Measurements from ENCODE around the gene DEPDC1B.

DEPDC1B gene, protein sequence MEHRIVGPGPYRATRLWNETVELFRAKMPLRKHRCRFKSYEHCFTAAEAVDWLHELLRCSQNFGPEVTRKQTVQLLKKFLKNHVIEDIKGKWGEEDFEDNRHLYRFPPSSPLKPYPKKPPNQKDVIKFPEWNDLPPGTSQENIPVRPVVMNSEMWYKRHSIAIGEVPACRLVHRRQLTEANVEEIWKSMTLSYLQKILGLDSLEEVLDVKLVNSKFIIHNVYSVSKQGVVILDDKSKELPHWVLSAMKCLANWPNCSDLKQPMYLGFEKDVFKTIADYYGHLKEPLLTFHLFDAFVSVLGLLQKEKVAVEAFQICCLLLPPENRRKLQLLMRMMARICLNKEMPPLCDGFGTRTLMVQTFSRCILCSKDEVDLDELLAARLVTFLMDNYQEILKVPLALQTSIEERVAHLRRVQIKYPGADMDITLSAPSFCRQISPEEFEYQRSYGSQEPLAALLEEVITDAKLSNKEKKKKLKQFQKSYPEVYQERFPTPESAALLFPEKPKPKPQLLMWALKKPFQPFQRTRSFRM

DNA sequence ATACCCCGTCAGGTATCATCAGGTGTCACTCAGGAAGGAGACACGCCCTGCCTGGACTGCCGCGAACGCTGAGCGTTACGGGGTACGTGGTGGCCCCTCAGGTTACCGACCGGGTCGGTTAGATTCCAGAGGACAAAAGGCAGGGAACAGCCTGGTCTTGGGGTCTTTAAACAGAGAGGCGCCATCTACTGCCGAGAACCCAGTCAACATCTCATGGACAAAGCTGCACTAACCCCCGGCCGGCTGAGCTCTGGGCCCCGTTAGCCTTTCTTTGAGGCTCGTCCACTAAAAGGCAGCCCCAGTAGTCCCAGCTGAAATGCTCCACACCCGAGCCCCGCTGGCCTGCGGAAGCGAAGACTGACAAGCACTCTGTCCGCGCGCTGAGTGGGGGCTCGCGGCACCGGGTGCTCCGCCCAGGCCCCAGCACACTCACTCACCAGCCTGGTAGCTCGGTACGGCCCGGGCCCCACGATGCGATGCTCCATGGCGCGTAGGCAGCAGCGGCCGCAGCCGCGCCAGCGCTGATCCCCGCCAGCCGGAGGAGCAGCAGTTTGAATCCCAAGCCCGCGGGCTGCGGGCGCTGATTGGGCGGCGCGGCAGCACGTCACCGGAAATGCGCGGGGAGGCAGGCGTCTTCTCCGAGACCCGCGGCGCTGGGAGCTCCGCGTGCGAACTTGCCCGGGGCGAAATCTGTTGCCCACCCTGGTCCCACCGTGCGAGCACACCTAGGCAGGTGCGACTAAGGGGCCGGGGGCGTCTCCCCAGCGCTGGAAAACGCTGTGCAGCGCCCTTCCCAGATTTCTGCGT, at the start of gene DEPDC1B:
Gene DEPDC1B (minus strand): TSS at position 558 of the 807 bp plus-strand sequence. CDS start 73 bp downstream, at position 485.
- TF ChIP-seq, protein P1, sequence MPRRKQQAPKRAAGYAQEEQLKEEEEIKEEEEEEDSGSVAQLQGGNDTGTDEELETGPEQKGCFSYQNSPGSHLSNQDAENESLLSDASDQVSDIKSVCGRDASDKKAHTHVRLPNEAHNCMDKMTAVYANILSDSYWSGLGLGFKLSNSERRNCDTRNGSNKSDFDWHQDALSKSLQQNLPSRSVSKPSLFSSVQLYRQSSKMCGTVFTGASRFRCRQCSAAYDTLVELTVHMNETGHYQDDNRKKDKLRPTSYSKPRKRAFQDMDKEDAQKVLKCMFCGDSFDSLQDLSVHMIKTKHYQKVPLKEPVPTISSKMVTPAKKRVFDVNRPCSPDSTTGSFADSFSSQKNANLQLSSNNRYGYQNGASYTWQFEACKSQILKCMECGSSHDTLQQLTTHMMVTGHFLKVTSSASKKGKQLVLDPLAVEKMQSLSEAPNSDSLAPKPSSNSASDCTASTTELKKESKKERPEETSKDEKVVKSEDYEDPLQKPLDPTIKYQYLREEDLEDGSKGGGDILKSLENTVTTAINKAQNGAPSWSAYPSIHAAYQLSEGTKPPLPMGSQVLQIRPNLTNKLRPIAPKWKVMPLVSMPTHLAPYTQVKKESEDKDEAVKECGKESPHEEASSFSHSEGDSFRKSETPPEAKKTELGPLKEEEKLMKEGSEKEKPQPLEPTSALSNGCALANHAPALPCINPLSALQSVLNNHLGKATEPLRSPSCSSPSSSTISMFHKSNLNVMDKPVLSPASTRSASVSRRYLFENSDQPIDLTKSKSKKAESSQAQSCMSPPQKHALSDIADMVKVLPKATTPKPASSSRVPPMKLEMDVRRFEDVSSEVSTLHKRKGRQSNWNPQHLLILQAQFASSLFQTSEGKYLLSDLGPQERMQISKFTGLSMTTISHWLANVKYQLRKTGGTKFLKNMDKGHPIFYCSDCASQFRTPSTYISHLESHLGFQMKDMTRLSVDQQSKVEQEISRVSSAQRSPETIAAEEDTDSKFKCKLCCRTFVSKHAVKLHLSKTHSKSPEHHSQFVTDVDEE (CRISPR knock-in tag; IDR thresholded peaks at IDR 0.05), result peak; percentile 15; the same call in 1 of the 2 replicates
- TF ChIP-seq ZFP3 (CRISPR knock-in tag; IDR thresholded peaks at IDR 0.05) (0 out of 2 replicates have a peak, but pooled peaks have one; percentile 27), SNAI2 (CRISPR knock-in tag; IDR thresholded peaks at IDR 0.05) (no peak), ISL1 (CRISPR knock-in tag; IDR thresholded peaks at IDR 0.05) (no peak), ZC3H10 (CRISPR knock-in tag; IDR thresholded peaks at IDR 0.05) (no peak), GLIS3 (CRISPR knock-in tag; IDR thresholded peaks at IDR 0.05) (no peak), TOX (CRISPR knock-in tag; IDR thresholded peaks at IDR 0.05; ENCODE audit: borderline replicate concordance) (no peak), ZFP30 (CRISPR knock-in tag; IDR thresholded peaks at IDR 0.05) (no peak)
- TF ChIP-seq, protein P2, sequence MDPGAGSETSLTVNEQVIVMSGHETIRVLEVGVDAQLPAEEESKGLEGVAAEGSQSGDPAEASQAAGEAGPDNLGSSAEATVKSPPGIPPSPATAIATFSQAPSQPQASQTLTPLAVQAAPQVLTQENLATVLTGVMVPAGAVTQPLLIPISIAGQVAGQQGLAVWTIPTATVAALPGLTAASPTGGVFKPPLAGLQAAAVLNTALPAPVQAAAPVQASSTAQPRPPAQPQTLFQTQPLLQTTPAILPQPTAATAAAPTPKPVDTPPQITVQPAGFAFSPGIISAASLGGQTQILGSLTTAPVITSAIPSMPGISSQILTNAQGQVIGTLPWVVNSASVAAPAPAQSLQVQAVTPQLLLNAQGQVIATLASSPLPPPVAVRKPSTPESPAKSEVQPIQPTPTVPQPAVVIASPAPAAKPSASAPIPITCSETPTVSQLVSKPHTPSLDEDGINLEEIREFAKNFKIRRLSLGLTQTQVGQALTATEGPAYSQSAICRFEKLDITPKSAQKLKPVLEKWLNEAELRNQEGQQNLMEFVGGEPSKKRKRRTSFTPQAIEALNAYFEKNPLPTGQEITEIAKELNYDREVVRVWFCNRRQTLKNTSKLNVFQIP (CRISPR knock-in tag; IDR thresholded peaks at IDR 0.05; ENCODE audit: borderline replicate concordance, low read depth), result no peak
- ATAC-seq, result peak; percentile 95

DNA sequence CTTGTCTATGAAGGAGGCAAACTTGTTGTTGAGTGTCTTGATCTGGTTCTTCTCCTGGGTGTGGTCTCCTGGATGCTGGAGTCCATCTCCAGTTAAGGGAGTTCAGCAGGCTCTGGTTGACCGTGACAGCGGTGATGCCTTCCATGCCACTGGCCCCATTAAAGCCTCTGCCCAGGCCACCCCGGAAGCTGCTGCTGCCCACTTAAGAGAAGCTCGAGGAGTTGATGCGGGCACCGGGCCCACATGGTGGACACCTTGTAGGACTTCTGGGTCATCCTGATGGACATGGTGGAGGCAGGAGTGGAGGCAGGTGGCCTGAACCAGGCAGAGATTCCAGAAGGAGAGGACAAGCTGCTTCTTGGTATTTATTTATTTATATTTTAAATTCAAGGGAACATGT, 44.7 kb upstream of the DEPDC1B start:
- no peak for TF ChIP-seq ZNF8 (CRISPR knock-in tag; IDR thresholded peaks at IDR 0.05)
- TF ChIP-seq, protein P3, sequence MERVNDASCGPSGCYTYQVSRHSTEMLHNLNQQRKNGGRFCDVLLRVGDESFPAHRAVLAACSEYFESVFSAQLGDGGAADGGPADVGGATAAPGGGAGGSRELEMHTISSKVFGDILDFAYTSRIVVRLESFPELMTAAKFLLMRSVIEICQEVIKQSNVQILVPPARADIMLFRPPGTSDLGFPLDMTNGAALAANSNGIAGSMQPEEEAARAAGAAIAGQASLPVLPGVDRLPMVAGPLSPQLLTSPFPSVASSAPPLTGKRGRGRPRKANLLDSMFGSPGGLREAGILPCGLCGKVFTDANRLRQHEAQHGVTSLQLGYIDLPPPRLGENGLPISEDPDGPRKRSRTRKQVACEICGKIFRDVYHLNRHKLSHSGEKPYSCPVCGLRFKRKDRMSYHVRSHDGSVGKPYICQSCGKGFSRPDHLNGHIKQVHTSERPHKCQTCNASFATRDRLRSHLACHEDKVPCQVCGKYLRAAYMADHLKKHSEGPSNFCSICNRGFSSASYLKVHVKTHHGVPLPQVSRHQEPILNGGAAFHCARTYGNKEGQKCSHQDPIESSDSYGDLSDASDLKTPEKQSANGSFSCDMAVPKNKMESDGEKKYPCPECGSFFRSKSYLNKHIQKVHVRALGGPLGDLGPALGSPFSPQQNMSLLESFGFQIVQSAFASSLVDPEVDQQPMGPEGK (CRISPR knock-in tag; IDR thresholded peaks at IDR 0.05; ENCODE audit: borderline replicate concordance), result no peak
- TF ChIP-seq ZNF70 (CRISPR knock-in tag; IDR thresholded peaks at IDR 0.05), result no peak
- no peak for TF ChIP-seq SNAI2 (CRISPR knock-in tag; IDR thresholded peaks at IDR 0.05)
- no peak for TF ChIP-seq OSR1 (CRISPR knock-in tag; IDR thresholded peaks at IDR 0.05)
- TF ChIP-seq, protein P4, sequence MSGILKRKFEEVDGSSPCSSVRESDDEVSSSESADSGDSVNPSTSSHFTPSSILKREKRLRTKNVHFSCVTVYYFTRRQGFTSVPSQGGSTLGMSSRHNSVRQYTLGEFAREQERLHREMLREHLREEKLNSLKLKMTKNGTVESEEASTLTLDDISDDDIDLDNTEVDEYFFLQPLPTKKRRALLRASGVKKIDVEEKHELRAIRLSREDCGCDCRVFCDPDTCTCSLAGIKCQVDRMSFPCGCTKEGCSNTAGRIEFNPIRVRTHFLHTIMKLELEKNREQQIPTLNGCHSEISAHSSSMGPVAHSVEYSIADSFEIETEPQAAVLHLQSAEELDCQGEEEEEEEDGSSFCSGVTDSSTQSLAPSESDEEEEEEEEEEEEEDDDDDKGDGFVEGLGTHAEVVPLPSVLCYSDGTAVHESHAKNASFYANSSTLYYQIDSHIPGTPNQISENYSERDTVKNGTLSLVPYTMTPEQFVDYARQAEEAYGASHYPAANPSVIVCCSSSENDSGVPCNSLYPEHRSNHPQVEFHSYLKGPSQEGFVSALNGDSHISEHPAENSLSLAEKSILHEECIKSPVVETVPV (CRISPR knock-in tag; IDR thresholded peaks at IDR 0.05), result no peak
- TF ChIP-seq, protein P1 (CRISPR knock-in tag; IDR thresholded peaks at IDR 0.05), result no peak
- TF ChIP-seq BACH2 (CRISPR knock-in tag; IDR thresholded peaks at IDR 0.05; ENCODE audit: borderline replicate concordance), result no peak
- no peak for TF ChIP-seq ARNTL (CRISPR knock-in tag; IDR thresholded peaks at IDR 0.05; ENCODE audit: borderline replicate concordance, low read depth)
- no peak for ATAC-seq

Measured in SK-N-SH treated with all-trans-retinoic acid at 6 μM for 48 hours (cell line).